Activated CD4-positive, alpha-beta T cell treated with anti-CD3 and anti-CD28 coated beads, Interleukin-2, amount 50 U/mL, for 48 hours (primary cell): Measurements from ENCODE around the gene LEF1.

Source experiments
- DNase-seq, 2 experiments: peaks; one replicate each; pipeline ENCODE4 v3.0.0-alpha.2; 2020

LEF1 gene

GRCh38 chr4:108109111-108109510, 59.6 kb downstream of the LEF1 start:
- DNase-seq: no peak

DNA sequence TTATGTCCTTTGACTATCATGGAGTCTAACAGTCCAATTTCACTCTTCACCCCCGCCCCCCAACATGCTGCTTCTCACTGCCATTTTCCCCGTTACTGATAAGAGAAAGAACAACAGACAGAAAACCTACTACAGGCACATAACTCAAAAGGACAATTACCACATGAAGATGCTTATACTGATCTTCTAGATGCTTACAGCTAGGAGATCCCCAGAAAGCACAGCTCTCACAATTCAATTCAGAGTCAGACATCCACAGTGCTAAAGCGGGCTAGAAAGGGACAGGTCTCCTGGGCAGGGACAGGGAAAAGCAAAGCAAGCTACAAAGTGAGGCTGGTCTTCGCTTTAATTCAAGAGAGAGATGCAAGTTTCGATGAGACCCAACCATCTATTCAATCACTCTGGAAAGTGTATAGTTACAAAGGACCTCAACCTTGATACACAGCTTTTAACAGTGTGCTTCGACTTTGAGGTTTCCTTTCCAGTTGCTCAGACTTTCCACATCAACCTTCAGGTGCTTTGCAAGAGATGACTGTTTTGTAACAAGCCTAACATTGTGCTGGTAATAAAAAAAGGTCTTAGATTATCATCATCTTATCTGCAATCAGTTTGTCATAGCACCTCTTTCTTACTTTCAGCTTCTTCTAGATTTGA, 60.9 kb downstream of the LEF1 start:
- peak; percentile 29 to 37 for DNase-seq

- DNase-seq: no peak
These were observed 61.6 kb downstream of the LEF1 start for GRCh38 chr4:108107101-108107500.

DNA sequence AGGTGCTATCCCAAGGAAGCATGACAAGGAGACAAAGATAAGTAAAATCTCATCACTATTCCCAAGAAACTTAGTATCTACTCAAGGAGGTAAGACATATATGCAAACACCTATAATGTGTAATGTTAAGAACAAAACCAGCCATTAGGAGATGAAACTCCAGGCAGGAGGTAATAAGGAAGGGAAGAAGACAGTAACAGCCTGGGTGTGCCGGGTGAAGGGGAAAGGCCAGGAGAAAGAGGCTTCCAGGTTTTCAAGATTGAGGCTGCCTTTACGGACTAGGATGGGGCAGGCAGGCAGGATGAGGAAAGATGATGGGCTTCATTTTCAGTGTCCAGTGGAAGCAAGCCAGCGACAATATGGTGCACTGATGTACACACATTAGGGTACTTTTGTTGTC, 62.5 kb downstream of the LEF1 start:
- DNase-seq: no peak

DNA sequence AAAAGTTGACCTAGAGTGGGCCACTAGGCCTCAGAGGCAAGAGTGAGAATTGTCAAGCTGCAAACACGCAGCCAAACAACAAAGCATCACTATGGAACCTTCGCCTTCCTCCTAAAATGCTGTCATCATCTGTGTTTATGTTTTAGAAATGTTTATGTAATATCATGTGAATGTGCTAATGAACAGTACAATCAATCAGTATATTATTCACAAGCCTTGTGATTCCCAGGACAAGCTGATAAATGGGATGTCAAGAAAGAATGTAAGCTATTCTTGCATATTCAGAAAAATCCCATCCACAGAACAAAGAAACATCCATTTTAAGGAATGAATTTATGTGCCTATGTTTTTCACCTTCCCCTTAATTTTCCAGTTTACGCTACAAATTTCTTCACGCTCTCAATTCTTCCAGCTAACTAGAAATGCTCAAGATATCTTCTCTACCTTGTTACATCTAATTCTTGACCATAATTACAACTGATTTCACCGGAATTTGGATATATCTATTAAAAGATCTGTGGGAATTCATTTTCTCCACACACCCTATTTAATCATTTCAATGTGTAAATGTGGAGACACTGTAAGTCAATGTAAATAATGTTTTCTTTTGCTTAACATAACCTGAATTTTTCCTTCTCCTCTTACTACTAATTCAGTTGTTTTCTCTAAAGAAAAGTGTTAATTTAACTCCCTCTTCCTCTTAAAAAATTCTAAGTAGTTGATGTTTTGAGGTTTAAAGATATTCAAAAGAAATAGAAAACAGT, 65.5 kb downstream of the LEF1 start:
- DNase-seq: no peak

DNA sequence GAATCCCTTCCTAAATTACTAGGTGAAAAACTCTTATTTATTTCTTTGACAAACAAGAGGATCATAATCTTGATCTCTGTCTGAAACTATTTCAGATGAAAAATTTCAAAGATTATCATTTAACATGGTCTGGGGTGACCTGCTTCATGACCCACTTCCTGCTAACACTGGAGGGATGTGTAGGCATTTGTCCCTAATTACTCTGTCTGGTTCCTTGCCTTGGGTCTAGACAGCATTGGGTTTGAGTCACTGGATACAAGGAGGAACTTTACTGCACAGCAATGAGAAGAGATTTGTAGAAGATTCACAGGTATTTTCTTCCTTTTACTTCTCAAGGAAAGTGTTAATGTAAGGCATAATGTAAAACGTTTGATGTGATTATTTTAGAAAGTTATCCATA, 67.9 kb downstream of the LEF1 start:
- DNase-seq: no peak

DNA sequence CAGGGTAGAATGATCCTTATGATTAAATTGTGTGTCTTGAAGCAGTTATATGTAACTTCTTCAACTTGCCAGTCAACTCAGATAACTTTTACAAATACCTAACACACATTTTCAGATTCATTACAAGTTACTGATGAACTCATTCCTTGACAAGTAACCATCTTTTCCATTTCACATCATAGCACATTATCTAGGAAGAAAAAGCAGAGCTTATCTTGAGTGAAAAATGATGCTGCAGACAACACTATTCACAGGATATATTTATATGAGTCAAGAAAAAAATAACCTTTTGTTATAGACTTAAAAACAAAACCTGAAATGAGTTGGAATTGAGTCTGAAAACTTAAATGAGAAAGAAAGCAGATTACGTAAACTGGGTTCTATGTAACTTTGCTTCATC, 68.9 kb downstream of the LEF1 start:
- no peak for DNase-seq

DNA sequence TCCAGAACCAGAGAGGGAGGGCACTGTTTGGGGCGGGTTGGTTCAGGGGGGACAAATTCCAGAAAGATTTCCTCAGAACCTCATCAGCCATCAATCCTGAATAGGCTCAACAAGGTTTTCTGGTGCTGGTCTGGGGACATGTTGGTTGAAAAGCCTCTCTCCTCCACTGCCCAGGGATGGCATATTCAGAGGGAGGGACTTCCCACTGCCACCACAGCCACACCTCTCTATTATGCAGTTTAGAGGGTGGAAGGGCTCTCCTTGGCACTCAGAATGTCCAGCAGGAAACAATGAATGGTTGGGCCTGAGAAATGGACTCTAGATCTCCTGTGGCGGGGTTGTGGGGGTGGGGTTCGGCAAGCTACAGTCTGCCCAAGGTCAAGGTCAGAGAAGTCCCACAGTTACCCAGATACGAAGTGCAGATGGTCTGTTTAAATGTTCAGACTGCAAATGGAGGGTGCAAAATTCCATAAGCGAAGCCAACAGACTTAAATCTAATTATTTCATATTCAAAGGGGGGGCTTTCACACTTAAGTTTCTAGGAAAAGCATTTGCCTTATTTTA, 70.7 kb downstream of the LEF1 start:
- DNase-seq: no peak

DNA sequence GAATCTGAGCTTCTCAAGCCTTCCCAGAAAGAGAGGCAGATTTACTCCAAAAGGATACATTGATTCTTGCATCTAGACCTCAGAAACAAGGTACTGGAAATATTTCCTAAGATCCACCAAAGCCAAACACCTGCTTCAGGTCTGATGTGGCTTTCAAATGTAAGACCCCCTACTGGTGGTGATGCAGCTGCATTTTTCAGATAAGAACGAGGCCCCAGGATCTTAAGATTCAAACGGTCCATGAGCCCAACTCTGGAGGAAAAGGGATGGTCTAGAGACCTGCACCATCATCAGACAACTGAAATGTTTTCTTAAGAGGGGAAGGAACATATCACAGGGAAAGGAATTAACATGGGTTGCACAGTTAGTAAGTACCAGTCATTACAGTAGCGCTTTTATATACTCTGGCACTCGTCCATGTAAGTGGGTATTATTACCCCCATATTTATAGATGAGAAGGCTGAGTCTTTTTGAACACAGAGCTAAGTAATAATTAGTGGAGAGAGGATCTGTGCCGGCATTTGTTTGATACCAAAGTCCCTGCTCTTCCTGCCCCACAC, 73.7 kb downstream of the LEF1 start:
- DNase-seq: no peak

DNA sequence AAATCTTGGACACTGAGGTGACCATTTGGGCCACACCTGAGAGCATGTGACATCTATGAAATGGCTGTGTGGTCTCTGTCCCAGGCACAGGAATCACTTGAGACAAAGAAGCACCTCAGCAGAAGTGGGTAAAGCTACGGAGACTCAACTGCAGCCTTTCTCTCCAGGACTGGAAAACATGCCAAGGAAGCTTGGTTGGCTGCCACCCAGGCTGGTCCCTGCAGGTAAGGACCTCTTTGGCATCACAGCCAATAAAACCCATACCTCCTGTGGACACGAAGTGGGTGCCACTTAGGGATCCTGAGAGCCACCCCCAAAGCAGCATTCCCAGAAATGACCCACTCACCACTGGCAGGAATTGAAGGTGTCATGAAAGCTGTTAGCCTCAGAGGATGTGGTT, 74.6 kb downstream of the LEF1 start:
- no peak for DNase-seq

- DNase-seq: no peak
These were observed 76.4 kb downstream of the LEF1 start for GRCh38 chr4:108092288-108092687.

DNA sequence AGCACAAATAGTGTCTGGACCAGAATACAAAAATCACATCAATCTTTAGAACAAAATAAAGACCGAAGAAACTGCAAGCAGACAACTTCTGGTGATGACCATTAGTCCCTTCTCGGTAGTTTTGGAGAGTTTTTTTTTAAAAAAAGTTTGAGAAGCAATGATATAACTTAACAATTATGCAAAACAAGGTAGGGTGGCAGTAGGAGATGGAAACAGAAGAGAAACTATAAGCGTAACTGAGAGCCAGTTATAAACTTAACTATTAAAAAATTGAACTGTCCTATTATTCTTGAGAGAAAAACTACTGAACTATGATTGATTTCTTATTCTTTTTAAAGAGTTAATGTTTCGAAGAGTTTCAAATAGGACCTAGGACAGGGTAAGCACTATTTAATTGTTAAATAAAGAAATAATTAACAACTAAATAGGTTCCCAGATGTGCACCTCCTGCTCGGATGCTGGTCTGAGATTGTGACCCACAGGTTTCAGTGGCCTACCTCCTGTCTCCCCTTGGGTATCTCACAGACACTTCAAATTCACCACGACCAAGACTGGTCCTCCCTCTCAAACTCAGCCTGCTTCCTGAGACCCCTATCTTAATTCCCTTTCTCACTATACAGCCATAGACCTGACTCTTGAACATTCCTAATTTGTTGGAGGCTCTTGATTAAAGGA, 81.3 kb downstream of the LEF1 start:
- no peak for DNase-seq

GRCh38 chr4:108081256-108081655, 87.5 kb downstream of the LEF1 start:
- DNase-seq: no peak

GRCh38 chr4:108080747-108081146, 88.0 kb downstream of the LEF1 start:
- peak; percentile 32 to 43 for DNase-seq

- no peak for DNase-seq
These were observed 90.6 kb downstream of the LEF1 start for GRCh38 chr4:108078024-108078733.

- DNase-seq: peak in 1 of 2 experiments; percentile 47
These were observed 96.4 kb downstream of the LEF1 start for GRCh38 chr4:108072300-108072699.

- DNase-seq: no peak
These were observed 98.0 kb downstream of the LEF1 start for GRCh38 chr4:108070775-108071174.

- no peak for DNase-seq
These were observed 100.3 kb downstream of the LEF1 start for GRCh38 chr4:108068442-108068841.

GRCh38 chr4:108060686-108061321, 107.9 kb downstream of the LEF1 start:
- no peak for DNase-seq

DNA sequence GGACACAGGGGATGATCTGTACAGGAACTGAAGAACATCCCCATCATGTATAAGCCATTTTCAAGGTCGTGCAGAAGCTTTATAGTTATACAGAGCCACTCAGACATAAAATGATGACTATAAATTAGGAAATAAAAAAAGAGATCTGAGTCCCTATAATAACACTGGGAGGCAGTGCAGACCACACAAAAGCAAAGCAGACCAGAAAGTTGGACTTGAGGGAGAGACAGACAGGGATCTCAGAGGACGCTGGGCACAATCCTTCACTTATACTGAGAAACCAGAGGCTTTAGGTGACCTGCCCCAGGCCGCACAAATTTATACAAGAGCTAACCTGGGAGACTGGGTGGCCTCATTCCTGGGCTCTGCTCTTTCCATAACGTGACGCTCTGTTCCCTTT, 108.6 kb downstream of the LEF1 start:
- DNase-seq: no peak

DNA sequence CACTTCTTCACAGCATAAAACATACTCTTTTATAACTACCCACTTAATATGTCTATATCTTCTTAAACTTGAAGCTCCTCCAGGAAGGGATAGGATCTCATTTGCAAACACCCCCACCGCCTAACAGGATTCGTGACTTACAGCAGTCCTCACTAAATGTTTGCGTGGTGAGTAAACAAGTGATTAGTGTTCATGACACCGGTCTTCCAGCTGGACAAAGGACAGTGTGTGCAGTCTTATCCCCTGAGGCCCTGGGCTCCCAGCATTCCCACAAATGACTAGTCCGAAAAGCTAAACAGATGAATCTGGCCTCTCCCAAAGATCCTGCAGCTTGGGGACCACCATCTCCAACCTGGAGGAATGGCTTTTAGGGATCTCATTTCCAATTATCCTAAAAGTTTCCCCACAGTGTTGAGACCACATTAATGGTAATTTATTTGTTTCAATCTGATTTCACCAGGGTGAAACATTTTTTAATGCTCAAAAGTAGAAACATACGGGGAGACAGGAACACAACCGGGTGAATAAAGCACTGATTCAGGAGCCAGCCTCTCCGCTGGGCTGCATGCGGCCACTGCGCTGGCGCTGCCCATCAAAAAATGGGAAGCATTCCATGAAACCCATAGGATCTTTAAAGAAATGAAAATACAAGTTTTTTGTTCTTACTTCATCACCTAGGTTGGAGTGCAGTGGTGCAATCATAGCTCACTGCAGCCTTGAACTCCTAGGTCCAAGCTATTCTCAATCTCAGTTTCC, 109.9 kb downstream of the LEF1 start:
- DNase-seq: no peak

DNA sequence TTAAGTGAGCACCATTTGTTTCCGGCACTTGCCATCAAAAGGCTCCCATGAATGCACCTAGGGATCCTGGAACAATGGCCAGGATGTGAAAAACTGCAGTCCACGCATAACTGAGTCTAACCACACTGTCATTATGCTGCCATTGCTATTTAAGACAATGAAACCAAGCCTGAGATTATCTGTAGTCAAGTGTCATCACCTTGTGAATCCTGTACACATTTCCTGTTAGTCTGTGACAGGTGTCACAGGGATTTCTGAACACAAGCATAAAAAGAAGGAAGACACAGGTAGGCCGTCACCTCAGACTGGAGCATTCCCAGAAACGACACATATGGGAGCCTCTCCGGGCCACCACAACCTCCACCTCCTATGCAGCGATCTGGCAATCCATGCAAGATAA, 112.3 kb downstream of the LEF1 start:
- DNase-seq: no peak
